ENCODE data around the gene NEUROD2.

- no peak for TF ChIP-seq TAF1 (IDR thresholded peaks at IDR 0.05; ENCODE audit: borderline replicate concordance, low read depth, low read length)
- no peak for TF ChIP-seq POLR2AphosphoS5 (IDR thresholded peaks at IDR 0.05; ENCODE audit: low read depth, low read length)
- no peak for TF ChIP-seq POLR2A (IDR thresholded peaks at IDR 0.05; ENCODE audit: low read depth, low read length)
Observed at GRCh38 chr17:39632153-39632941, 24.6 kb upstream of the NEUROD2 start.

Data from GM12892 (cell line).